Islet of Langerhans (tissue), 1 donor: Measurements from ENCODE around the gene FICD.

Experiments used
- FAIRE-seq: peaks from one replicate; lab custom pipeline; 2011; peaks lifted over from hg19 to GRCh38; lab: Jason Lieb, UNC

The FICD gene

DNA sequence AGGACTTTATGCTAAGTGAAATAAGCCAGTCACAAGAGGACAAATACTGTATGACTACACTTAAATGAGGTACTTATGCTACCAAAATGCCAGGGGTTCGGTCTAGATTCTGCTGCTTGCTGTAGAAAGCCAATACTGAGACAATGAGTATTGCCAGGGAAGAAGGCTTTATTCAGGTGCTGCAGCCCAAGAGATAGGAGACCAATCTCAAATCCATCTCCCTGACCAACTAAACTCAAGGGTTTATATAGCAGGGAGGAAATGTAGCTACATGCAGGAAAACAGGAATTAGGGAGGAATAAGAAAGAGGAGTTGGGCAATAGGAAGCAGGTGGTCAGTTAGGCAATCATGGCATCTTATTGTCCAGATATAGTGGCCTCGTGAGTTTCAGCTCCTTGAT lies 12.2 kb upstream of the FICD start:
- FAIRE-seq, result no peak

- FAIRE-seq, result no peak
Observed at GRCh38 chr12:108505129-108505528, 9.9 kb upstream of the FICD start.

GRCh38 chr12:108507971-108508642 lies 7.0 kb upstream of the FICD start:
- FAIRE-seq, result no peak

- no peak for FAIRE-seq
Observed at GRCh38 chr12:108509806-108510205, 5.3 kb upstream of the FICD start.

- FAIRE-seq, result no peak
Observed at GRCh38 chr12:108510836-108511235, 4.2 kb upstream of the FICD start.

DNA sequence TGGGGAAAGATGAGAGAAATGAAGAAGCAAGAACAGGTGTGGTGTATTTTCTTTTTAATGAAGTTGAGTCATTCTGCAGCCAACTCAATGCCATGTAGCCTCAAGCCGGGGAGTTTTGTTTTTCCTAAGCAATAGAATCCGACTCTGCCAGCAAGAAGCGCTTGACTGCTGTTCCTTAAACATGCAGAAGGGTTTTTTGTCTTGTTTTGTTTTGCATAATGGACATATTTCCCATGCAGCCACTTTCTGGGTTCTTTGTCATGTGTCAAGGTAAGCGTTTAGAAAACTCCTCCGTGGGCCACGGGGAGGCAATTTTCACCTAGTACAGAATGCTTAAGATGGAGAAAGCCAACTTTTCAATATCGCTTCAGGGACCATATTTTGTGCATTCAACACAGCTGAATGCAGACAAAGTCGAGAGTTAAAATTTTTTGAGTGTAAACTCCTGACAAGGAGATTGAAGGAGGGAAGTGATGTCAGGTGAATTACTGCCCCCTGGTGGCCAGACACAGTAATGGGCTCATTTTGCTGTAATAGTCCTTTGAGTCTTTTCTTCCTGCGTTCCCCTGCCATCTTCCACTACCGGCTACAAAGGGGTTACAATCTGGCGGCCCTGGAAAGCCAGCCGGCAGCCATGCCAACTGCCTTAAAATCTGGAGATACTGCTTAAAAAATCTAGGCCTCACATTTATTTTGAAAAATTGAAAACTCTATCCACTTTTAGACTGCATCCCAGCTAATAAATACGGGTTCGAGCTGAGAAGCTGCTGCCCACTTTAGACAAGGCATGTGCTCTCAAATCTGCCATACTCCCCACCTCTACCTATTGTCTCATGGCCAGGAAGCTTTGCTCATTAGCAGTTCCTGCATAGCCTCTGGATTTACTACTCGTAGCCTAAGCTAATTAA lies 3.2 kb upstream of the FICD start:
- FAIRE-seq, result peak; percentile 81

GRCh38 chr12:108514468-108514972 lies 557 bp upstream of the FICD start:
- FAIRE-seq, result no peak

- FAIRE-seq, result no peak
Observed at GRCh38 chr12:108515916-108516315, 839 bp downstream of the FICD start.

GRCh38 chr12:108516511-108517275 lies 1.6 kb downstream of the FICD start:
- FAIRE-seq, result no peak

DNA sequence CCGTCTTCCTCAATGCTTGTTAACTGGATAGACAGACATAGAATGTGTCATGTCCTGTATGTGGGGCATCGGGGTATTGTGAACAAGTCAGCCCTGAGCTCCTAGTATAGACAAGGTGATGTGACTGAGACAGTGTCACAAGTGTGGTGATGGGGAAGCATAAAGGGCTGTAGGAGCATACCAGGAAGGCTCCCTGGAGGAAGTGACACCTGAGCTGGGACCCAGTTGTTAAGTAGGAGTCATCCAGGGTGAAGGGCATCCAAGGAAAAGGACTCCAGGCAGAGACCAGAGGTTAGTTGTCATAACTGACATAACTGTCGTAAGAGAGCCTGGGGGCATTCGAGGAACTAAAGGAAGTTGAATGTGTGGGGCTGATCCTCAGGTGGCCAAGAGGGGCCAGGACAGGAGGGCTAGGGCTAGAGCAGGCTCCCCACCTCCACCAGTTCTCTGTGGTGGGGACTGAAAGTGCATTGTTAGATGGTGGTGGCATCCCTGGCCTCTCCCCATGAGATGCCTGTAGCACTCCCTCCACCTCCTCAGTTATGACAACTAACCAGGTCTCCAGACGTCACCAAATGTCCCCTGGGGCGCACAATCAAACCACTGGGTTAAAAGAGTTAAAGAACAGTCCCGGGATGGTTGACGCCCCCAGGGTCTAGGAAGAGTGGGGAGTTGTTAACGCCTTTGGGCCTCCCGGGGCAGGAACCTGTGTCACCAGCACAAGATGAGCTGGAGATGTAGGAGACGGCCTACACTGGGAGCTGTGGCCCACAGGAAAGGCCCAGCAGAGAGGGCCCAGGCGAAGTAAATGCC lies 2.4 kb downstream of the FICD start:
- no peak for FAIRE-seq

DNA sequence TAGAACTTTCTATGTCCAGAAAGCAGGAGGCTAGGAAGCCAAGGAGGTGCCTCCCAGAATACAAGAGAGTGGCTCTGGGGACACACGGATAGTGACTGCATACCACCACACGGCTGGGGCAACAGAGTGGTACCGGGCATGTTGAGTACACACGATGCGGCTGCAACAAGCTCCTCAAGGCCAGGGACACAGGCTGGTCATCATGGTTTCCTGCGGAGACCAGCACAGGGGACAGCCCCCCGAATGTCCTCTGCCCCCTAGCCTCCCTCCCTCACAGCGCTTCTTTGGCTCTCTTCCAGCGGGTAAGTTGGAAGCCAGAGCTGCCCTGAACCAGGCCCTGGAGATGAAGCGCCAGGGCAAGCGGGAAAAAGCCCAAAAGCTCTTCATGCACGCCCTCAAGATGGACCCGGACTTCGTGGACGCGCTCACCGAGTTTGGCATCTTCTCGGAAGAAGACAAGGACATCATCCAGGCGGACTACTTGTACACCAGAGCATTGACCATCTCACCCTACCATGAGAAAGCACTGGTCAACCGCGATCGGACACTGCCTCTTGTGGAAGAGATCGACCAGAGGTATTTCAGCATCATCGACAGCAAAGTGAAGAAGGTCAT lies 3.1 kb downstream of the FICD start:
- FAIRE-seq, result no peak

GRCh38 chr12:108518716-108519496 lies 3.8 kb downstream of the FICD start:
- FAIRE-seq, result no peak

DNA sequence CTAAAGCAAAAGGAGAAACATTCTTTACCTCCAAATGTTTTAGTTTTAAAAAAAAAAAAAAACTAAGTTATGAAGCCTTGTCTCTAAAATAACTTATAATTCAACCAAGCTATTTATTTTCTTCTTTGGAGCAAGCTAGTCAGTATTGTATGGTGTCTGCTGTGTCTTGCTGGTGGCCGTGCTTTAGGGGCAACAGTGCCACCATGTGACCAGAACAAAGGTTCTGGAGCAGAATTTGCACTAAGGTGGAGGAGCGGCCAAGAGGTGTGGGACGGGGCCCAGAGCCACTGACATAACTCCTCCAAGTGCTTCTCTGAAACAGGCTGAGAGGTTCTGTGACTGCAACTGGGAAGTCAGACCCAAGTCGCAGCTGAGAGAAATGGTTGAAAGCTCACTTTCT lies 4.5 kb downstream of the FICD start:
- FAIRE-seq, result no peak

GRCh38 chr12:108523365-108523764 lies 8.3 kb downstream of the FICD start:
- no peak for FAIRE-seq

DNA sequence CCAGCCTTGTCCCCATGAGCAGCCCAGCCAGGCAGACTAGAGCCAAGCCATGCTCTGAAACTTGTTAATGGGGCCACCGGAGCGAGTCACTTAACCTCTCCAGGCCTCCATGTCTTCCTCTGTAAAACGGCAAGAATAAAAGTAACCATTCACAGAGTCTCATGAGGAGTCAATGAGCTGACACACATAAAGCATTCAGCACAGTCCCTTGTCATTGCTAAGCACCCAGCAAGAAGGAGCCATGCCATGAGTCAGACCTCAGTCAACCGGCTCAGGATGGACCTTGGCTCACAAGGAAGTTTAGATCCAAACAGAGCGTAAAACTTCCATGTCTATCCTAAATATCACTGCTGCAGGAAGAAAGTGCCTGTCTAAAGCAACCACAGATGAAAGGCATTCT lies 10.6 kb downstream of the FICD start:
- FAIRE-seq, result no peak

- no peak for FAIRE-seq
Observed at GRCh38 chr12:108526482-108527165, 11.5 kb downstream of the FICD start.

DNA sequence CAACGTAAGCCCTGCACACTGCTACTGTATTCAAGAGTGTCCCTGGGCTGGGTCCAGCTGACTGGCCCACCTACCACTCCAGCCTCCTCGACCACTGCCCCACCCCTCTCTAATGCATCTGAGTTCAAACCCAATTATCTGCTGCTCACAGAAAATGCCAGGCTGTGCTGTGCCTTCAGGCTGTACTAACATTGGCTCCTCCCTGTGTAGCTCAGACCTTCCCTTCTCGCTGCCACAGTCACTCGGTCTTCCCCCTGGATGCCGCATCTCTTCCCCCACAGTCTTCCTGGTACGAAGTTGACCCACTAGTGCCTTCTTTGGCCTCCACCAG lies 12.1 kb downstream of the FICD start:
- FAIRE-seq, result no peak

DNA sequence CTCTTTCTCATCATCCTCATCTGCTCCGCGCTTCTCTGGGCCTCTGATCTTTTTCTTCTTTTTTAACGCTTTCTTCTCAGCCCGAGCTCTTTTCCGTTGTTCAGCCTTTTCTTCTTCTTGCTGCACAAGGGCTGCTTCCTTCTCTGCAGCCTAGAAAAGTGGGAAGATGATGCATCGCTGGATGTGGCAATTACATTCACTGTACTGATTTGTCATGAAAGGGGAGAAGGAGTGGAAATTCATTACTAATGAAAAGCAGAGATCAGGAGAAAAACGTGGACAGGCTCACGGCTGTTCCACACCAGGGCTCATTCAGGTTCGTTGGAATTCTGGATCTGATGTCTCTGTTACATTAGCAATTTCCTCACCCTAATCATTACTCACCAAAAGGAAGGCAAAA lies 15.1 kb downstream of the FICD start:
- FAIRE-seq, result no peak

DNA sequence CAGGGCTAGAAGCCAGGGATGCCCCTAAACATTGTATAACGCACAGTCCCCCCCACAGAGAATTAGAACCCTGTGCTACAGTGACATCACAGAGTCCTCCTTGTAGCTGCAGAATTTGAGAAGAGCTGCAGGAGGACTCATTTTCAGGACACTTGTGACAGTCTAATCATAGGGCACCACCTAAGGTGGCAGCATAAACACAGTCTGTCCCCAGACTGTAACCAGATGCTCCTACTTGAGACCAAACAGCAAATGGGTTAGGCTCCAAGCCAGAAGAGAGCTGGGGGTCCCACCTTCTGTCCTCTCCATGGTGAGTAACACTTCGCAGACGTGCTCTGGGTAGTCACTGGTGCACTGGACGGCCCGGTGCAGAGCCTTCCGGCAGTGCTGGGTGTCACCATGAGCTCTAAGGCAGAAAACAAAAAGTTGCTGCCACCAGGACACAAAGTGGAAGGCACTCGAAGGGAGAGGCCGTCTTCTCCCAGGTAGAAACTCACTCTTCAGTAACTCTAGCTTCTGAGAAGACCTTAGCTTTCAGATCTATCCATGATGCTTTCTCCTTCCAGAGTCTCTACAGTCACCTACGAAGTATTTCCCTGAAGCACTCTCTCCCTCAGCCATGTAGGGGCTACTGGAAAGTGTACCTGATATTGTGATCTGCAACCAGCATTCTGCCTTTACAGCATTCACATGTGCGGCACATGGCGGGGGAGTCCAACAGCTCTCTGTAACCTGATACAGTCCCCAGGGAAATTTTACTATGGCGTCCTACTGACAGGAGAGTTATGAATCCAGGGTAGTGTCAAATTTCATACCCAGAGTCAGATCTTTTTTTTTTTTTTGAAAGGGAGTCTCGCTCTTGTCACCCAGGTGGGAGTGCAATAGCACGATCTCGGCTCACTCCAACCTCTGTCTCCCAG lies 17.1 kb downstream of the FICD start:
- no peak for FAIRE-seq
